Stimulated activated CD4-positive, alpha-beta T cell treated with anti-CD3 and anti-CD28 coated beads, Interleukin-1b, Interleukin-23, amount 100 ng/mL, for 1 hour (primary cell): ENCODE measurements around the gene ZIC4.

Experiments used
- DNase-seq, 2 donors: peaks; one replicate each; pipeline ENCODE4 v3.0.0-alpha.2; 2020; ENCODE audit warnings: low read depth in 2 of 2

ZIC4 gene

DNA sequence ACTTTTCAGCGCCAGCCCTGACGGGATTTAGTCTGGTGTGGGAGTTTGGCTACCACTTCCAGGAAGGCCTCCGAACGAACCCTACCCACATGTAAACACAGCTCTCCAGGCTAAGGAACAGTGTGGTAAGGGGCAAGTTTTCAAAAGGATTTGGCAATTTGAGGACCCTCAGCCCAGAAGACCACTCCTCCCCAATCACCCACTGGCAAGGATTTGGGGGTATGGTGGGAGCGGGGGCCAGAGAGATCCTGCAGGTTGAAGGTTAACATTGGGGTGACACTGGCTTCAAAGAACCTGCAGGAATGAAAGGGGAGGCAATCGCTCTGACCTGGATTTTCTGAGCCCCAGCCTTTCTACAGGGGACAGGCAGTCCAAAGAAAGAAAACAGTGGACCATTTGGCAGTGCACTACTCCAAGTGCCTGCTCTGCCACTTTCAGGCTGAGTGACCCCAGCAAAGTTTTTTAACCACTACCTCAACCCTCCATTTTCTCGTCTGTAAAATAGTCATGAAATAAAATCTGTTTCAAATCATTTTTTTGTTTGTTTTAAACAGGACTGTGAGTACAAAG, 34.5 kb downstream of the ZIC4 start:
- DNase-seq = no peak

DNA sequence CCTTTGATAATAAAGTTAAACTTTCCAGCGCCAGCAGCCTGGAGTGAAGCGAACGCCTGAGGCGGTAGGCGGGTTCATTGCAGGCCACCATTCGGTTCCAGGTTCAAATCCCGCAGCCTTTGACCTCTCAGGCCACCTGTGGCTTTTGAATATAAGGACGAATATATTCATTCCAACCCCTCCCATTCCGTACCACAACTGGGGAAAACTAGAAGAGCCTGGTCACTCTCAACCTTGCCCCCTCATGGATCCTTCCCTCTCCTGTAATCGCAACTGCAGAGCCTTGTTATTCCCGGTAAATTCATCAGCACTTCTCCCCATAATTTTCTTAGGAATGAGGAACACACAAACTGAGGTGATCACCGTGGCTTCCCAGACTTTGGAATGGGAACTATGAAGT, 35.2 kb downstream of the ZIC4 start:
- no peak for DNase-seq

DNA sequence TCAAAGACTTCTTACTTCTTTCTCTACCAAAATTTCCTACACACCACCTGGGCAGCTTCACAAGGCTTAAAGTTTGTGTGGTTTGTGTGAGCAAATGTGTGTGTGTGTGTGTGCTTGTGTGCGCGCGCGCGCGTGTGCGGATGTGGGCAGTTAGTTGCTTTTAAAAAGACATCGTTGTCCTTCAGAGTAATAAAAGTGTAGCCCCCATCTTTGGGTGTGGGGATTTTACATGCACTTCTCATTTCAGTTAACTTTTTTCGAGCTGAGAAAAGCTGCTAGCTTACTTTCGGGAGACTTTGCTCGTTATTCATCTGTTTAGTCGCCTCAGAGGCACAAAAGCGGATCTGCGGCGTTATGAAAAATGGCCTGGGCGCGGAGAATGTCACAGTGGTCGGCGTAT, 36.0 kb downstream of the ZIC4 start:
- no peak for DNase-seq

DNA sequence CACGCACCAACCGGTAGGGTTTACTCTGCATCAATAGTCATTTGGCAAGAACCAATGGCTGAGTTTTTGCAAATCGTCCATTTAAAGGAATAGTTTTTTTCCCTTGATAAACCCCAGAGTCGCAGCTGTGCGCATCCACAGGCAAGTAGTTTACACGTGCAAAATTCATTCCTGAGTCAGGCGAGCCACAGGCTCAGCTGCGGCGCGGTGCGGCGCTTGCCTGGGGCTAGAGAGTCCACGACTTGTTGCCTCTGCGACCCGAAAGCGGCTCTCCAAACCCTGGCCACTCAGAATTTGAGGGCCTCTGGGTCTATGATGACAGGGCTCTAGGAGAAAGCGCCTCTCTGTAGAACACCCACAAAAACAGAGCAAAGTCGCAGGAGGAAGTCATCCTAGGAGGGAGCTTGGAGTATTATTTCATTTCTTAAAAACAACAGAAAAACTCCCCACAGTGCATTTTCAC, 36.7 kb downstream of the ZIC4 start:
- no peak for DNase-seq

DNA sequence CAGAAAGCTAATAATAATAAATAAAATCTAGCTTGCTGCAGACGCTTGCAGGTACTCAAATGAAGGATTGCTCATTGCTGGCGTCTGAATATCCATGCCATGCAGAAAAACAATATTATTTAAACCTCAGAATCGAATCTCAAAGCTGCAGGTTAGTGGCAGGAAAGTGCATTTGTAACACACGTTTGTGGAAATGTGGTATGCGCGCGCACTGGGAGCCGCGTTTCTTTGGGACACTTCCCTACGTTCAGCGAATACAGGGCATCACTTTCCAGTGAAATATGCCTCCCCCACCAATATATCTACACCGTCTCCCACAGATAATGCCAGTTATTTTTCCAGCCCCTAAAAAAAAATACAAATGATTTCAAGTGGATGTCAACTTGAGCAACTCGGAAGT, 37.1 kb downstream of the ZIC4 start:
- no peak for DNase-seq

DNA sequence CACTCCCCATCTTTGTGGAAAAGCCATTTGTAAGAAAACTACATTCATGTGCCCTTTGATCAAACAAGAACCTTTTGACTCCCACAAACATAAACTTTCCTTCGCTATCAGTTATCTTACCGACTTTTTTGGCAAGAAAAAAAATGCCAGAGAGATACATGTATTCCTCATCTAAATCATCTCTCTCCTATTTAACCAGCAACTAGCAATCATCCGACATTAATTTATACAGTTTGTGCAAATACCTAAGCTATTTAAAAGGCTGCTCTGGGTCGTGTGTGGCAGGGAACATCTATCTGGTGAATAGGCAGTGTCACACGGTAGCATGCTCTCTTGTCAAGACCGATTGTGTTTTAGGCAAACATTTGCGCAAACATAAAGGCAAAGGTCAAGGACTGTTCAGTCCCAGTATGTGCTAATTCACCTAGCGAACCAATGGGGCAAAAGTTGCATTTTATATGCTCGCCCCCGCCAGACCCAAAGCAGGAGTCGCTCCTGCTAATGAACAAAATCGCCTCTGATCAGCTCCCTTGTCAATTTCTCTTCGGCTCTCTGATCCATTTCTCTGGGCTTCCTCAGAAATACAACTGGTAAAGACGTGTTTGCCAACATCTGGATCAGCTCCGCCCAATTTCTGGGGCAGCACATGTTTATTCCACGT, 37.7 kb downstream of the ZIC4 start:
- DNase-seq = no peak

DNA sequence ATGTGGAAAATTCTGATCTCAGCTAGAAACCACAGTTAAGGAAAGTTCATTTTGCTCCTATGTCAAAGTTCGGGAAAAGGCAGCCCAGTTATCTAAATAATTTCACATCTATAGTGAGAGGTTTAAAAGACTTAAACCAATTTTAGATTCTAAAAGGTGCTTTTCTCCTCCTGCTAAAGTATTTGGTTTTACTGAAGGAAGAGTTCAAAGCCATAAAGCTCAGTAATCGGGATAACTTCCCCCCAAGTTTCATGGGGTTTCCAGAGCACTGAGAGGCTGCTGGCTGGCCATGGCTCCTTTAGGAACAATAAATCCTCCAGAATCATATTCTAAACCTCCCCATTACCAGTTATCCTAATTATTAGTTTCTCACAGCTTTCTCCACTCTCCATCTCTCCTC, 38.2 kb downstream of the ZIC4 start:
- DNase-seq = no peak

DNA sequence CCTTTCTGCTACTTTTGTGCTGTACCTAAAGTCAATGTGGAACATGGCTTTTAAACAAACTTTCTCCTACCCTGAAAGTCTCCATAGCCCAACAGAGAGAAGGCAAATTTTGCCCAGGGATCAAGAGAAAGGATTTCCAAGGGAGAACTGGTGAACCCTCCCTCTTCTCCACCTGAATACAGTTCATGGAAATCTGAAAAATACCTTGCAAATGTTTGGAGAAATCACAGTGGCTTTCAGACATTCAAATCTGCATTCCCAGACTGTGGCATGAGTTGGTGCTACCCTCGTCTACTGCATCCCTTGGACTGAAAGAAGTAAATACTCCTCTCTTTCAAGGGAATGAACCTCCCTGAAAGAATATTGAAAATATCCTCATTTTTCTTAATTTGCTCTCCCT, 38.7 kb downstream of the ZIC4 start:
- DNase-seq = no peak

DNA sequence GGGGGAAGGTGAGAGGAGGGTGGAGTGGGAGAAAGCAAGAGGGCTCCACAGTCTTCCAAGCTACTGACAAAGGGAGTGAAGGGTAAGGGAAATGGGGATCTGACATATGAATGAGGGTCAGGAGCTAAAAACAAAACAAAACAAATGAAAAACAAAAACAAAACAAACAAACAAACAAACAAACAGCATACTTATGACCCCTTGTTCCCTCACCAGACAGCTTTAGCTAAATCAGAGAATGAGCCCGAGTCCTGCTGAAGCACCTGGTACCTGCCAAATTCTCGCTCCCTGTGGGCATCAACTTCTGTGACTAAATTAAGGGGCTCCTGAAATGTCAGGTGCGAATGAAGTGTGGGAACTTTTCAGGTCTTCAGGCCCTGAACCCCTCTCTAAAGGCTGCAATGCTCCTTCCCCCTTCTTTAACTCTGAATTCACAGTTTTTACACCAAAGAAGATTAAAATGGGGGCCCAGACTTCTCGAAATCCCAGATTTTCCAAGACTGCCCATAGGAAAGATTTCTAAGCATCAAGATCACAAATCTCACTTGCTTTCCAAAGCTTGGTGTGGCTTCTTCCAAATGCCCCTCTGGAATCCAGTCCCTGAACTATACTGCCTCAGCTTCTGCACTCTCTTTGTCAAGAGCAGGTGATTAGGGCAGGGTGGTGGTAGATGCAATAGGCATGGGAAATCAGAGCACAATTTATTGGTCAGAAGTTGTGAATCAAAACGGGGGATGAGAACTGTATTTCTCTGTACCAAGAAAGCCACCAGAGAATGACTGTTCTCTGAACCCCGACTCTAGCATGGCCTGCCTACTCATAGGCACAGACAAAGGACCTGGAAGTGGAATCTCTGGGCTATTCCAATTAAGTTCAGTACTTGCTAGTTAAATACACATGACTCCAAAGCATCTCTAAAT, 40.9 kb downstream of the ZIC4 start:
- no peak for DNase-seq

DNA sequence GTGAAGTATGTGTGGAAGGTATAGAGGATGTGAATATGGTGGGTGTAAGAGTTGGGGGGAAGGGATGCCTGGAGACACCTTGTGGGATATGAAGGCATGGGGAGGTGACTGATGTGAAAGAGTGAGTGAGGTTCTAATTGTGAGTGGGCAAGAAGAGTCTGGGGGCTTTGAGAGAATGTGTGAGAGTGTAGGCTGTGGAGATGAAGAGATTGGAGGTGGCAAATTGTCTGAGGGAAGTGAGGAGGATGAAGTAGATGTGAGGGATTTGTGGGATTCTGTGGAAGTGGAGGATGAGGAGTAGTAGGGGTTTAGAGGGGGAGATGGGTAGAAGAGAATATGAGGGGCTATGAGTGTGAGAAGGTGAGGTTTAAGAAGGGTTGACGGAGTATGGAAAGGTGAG, 41.6 kb downstream of the ZIC4 start:
- no peak for DNase-seq

DNA sequence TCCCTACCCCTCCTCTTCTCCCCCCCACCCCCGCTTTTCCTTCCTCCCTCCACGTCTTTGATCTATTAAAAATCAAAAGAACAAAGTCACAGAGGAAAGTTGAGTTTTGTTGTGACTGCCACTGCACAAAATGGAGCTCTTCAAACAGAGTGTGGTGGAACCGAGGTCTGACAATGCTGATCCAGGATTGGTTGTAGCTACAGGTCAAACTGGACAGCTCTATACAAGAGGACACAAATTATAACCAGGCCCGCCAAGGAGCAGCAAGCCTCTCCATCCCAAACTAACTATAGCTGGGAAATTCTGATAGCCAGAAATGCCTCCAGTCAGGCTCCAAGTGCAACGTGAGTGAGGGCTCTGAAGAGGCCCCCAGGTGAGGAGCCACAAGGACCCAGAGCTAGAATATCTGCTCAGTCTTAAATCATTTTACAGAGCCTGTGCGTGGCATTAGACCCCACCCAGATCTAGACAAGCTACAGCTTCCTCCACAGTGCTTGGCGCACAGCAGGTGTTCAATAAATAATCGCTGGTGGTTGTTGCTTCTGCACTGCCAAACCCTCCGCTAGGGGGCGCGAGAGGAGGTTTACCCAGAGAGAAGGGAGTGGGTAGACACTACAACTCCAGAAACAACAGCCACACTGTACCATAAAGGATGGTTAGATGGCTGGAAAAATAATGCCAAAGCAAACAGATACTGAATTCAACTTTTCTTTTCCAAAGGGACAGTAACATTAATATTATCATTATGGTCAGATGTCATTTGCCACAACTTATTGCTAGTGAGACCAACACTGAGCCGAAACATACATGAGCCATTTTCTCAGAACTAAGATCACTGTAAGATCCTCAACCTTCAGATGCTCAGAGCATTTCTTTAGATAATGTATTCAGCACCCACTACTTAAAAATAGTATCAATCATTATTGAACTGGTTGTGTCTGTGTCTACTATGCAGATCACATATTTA, 44.6 kb downstream of the ZIC4 start:
- DNase-seq = no peak

DNA sequence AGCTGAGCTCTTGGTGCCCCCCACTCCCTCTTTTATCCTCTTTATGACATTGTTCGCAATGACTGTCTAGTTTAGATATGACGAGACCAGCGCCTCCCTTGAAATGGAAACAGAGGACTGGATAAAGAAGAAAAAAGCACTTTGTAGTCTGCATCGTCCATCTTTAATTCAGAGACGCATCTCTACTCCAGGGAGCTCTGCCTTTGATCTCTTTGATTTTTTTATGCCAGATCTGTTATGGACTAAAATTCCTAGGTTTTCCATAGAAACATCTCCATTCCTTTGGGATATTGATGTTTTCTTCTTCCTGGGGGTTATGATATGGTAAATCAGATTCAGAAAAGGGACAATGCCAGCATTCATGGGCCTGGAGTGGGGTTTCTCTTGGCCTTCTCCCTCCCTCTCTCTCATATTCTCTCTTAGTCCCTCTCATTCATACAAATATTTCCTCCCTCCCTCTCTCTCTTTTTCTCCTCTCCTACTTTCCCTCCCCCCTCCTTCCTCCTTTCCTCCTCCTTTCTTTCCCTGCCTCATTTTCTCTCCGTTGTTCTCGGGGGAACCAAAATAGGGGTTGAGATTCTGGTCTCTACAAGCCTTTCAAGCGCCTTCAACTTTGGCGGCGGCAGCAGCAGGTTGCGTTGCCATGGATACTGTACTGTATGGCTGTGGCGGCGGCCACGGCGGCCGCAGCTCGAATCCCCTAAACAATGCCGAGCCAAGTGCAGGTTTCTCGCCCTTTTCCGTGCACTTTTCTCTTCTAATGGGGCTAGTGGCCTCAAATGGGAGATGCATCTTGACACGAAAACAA, 45.5 kb downstream of the ZIC4 start:
- DNase-seq = no peak

DNA sequence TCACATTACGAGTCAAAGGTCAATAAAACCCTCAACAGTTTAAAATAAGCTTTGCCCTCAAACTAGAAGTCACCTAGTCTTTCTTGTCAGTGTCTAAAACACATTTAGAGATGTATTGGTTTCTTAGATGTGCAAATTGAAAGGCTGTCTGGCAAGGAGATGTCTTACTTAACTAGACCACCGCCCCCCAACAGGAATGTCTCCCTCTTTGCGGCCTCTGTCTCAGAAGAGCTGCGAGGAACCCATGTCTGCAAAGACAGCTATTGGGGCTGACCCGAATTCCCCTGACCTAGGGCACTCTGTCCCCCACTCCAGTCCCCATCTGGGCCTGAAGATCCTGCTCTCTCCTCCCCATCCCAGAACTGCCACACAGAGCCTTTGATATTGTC, 46.3 kb downstream of the ZIC4 start:
- DNase-seq = no peak

DNA sequence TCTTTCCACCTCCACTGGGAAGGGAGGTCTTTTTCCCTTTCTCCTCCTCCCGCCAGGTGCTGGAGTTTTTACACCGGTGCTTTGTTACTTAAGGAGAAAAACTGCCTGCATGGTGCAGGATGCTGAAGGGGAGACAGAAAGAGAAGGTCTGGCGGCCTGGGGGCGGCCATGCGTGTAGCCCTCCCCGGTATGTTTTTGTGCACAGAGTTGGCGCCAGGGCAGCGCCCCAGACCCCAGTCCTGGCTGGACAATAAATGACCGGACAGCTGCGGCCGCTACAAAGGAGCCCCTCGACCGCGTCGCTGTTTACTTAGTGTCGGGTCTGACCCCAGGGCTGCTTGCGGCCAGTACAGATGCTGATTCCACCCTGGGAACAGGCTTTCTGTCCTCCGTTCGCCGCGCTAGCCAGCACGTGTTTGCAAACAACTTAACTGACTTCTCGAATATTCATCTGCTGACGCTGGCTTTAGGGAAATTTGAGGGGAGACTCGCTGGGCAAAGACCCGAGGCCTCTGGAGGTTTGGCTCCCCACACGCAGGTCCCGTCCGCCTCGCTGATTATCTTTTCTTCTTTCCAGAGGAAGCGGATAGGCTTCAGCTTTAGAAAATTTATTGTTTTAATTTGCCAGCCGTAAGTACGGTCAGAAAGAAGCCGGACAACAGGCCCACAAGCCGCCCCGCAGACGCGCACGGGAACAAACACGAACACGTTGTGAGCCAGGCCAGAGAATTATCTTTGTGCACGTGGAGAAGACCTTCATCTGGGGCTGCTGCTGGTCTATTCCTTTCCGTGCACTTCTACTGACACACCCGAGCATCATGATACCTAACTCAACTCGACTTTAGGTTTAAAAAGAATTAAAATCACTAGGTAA, 46.9 kb downstream of the ZIC4 start:
- DNase-seq = no peak

DNA sequence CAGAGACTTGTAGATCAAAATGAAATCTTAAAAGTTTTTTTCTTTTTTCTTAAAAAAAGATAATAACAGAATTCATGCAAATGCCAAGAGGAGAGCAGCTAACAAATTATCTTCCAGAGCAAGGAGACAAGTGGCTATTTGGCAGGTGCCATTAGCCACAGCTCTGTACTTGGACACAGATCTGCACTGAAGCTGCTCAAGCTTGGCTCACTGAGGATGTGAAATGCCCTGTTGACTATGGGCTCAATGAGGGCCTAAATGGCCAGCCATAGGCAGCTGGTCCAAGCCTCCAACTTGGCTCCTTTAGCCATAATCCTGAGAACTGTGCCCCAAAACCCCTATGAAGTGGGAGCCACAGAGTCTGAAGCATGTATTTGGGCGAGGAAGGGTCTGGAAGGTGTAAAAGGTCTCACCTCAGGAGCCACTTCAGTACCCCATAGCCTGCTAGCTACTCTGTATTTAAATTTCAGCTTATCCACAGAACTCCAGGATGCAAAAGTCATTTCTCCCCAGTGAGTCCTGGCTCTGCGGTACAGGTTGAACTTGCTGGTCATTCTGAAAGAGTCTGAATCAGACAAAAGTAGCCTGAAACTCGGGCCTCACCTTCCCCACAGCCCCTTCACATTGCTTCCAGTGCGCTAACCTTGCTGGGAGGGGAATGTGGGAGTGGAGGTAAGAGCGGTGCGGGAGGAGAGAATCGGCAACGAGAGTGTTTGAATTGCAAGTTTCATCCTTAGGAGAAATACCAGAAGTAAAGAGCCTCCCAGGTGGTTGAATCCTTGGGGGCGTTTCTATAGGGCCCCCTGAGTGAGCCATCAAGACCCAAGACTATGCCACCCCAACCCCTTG, 48.0 kb downstream of the ZIC4 start:
- DNase-seq = no peak

DNA sequence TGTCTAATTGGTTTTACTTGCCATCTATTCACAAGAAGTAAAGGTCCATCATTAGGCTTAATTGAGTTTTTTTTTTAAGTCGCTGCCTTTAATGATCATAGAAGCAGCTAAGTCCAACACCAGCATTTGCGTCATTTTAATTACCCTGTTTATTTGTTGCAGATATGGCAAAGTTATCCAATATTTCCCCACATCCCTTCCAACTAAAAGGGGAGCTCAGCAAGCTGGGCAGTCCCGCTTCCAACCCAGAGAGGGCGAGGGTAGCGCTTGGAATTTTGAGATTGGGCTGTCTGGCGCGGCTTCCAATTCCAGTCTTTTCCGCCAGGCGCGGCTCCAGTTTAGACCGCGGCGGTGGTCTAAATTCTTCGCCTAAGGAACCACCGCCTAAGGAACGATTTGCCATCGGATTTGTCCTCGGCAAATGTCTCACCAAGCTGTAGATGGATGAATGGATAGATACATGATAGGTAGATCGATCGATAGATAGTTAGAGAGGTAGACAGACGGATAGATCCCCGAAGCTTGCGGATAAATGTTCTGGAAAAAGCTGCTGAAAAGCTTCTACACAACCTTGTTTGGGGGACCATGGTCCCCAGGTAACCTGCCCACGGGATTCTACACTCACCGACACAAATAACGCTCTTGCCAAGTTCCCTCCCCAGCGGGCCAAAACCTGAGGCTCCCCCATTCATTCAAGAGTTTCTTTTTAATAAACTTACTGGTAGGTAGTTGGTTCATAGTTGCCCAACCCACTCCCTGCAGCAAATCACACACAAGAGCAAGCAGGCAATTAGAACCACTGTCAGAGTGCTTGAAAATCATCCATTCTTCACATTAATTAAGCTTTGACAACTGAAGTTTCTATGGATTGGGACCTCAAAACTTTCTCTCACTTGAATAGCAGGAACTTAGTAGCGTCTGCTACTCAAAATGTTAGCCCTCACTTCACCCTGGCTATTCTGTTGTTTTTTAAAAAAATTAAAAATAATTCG, 49.1 kb downstream of the ZIC4 start:
- no peak for DNase-seq

DNA sequence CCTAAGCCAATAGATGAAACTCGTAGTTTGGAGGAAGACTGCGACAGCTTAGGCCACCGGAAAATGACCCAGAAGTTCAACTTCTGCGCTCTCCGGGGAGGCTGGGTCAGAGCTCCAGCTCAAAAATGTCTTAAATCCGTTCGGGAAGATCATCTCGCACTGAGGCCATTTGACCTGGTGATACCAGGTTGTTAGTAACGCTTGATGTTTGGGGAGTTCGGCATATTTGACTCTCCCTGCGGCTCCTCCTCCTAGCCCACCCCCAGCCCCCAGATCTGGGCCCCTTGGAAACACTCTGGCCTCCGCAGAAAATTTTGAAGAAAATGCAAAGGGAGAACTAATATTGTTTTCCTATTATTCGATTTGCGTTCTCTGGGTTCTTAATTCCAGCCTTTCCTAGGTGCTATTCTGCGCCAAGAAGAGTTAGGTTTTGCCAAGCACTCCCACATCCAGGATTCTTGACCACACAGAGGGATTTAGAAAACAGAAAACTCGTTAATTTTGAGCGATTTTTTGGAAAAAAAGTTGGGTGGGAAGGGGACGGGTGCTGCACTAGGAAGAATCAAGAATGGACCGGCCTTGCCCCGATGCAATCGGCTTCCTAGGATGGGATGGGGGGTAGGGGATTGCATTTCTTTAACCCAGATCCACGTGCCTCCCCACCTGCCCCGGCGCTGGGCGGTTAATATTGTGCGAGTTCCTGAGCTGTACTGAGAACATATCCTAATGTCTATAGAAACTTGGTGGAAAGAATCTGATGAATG, 50.0 kb downstream of the ZIC4 start:
- DNase-seq = no peak
